Neuronal stem cell (in vitro differentiated cells): ENCODE results near the gene OR51B2.

Experiments used
- DNase-seq: peaks from one replicate; pipeline ENCODE4 v3.0.0-alpha.2; 2013; ENCODE audit warnings: low spot score
- H2AFZ ChIP-seq: one replicate; pipeline ENCODE4 v1.6.1; 2013; ENCODE audit warnings: mild to moderate bottlenecking, low read length, inconsistent platforms
- H2AK5ac ChIP-seq: 2 replicates; pipeline ENCODE4 v1.6.1; 2013; ENCODE audit warnings: low read depth, mild to moderate bottlenecking, inconsistent platforms, low read length, moderate library complexity, mixed read lengths
- H2BK120ac ChIP-seq: 2 replicates; pipeline ENCODE4 v1.6.1; 2013; ENCODE audit warnings: low read depth, mild to moderate bottlenecking, inconsistent platforms, low read length, moderate library complexity, mixed read lengths
- H2BK12ac ChIP-seq: one replicate; pipeline ENCODE4 v1.6.1; 2013; ENCODE audit warnings: low read length, inconsistent platforms
- H2BK15ac ChIP-seq: 2 replicates; pipeline ENCODE4 v1.6.1; 2013; ENCODE audit warnings: mild to moderate bottlenecking, low read length, inconsistent platforms, mixed read lengths
- H2BK5ac ChIP-seq: one replicate; pipeline ENCODE4 v1.6.1; 2013; ENCODE audit warnings: inconsistent platforms, mild to moderate bottlenecking, low read length, moderate library complexity
- H3K14ac ChIP-seq: one replicate; pipeline ENCODE4 v1.6.1; 2013; ENCODE audit warnings: low read length, inconsistent platforms
- H3K18ac ChIP-seq: 2 replicates; pipeline ENCODE4 v1.6.1; 2013; ENCODE audit warnings: low read length, inconsistent platforms
- H3K23ac ChIP-seq: 2 replicates; pipeline ENCODE4 v1.6.1; 2013; ENCODE audit warnings: low read depth, mild to moderate bottlenecking, mixed read lengths, low read length, inconsistent platforms; ENCODE audit not compliant: poor library complexity
- H3K27ac ChIP-seq: replicated peaks from 3 replicates; pipeline ENCODE4 v1.5.1; 2013; ENCODE audit warnings: low read length, inconsistent platforms
- H3K27me3 ChIP-seq, 3 experiments: 2 replicates each; pipeline ENCODE4 v1.6.1; 2013; ENCODE audit warnings: low read length in 3 of 3, mild to moderate bottlenecking in 2 of 3, inconsistent platforms in 1 of 3, low read depth in 1 of 3, mixed read lengths in 1 of 3, moderate library complexity in 1 of 3; ENCODE audit not compliant: control insufficient read depth in 3 of 3, insufficient read depth in 3 of 3
- H3K36me3 ChIP-seq, 2 donors: replicated peaks in 1 of 2; 2 replicates each; pipeline ENCODE4 v1.6.1; 2013; ENCODE audit warnings: low read length in 2 of 2; ENCODE audit not compliant: control insufficient read depth in 2 of 2, insufficient read depth in 2 of 2
- H3K4ac ChIP-seq: 2 replicates; pipeline ENCODE4 v1.6.1; 2013; ENCODE audit warnings: inconsistent platforms, mild to moderate bottlenecking, low read length, moderate library complexity
- H3K4me1 ChIP-seq, 2 donors: 1 replicate in 1 of 2; 2 replicates in 1 of 2; pipeline ENCODE4 v1.6.1; 2013; ENCODE audit warnings: low read length in 2 of 2, low read depth in 1 of 2; ENCODE audit not compliant: control insufficient read depth in 2 of 2, insufficient read depth in 1 of 2
- H3K4me2 ChIP-seq: one replicate; pipeline ENCODE4 v1.6.1; 2013; ENCODE audit warnings: mild to moderate bottlenecking, low read length, inconsistent platforms; ENCODE audit not compliant: insufficient read depth, poor library complexity, severe bottlenecking
- H3K4me3 ChIP-seq, 2 donors: 2 replicates each; pipeline ENCODE4 v1.5.1; 2013; ENCODE audit warnings: low read length in 2 of 2, mild to moderate bottlenecking in 2 of 2, inconsistent platforms in 1 of 2, moderate library complexity in 1 of 2
- H3K79me1 ChIP-seq: one replicate; pipeline ENCODE4 v1.6.1; 2013; ENCODE audit warnings: low read depth, mild to moderate bottlenecking, inconsistent platforms, low read length, moderate library complexity
- H3K9ac ChIP-seq: one replicate; pipeline ENCODE4 v1.6.1; 2013; ENCODE audit warnings: mild to moderate bottlenecking, low read depth, low read length, inconsistent platforms; ENCODE audit not compliant: poor library complexity
- H3K9me3 ChIP-seq, 2 donors: replicated peaks in 1 of 2; 2 replicates each; pipeline versions ENCODE3 to v1.6.1; 2013; ENCODE audit warnings: low read length in 2 of 2, mild to moderate bottlenecking in 2 of 2, inconsistent platforms in 1 of 2, low read depth in 1 of 2, mixed read lengths in 1 of 2, moderate library complexity in 1 of 2; ENCODE audit not compliant: control insufficient read depth in 2 of 2, insufficient read depth in 1 of 2
- H4K8ac ChIP-seq: one replicate; pipeline ENCODE4 v1.6.1; 2013; ENCODE audit warnings: low read depth, mild to moderate bottlenecking, inconsistent platforms, low read length, moderate library complexity
- H4K91ac ChIP-seq: one replicate; pipeline ENCODE4 v1.6.1; 2013; ENCODE audit warnings: low read length, low read depth, mild to moderate bottlenecking, inconsistent platforms; ENCODE audit not compliant: poor library complexity
- WGBS, 2 donors: extraction: QIAGEN DNeasy Blood & Tissue Kit; methylation state at CpG; one replicate each; pipeline ENCODE4 v1.1.7; 2013; ENCODE audit warnings: missing lambda C conversion rate in 2 of 2, mixed read lengths in 1 of 2; ENCODE audit not compliant: insufficient read length in 2 of 2, insufficient replicate concordance in 1 of 2; ENCODE audit errors: extremely low coverage in 2 of 2; 5-methylcytosine and 5-hydroxymethylcytosine counted together

The OR51B2 gene

DNA sequence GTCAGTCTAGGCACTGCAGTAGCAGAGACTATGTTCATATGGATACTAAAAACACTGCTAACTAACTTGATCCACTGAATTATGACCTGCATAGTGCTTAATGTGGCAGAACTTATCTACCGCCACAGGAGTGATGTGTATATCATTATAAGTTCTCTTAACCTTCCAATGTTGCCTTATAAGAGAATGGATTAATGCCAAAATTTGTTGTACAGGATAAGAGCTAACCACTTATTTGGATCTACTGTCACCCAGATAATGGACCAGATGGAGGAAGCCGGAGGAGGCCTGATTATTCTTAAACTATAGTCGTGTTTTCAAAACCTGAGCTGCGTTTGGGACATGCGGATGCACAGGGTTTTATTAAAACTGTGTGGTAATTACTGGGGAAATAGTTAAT is 20.5 kb downstream of the OR51B2 start:
- DNase-seq: no peak
- Histone ChIP-seq H3K36me3 (no peaks in the 10 kb centered on the region), H2BK120ac (no peak overlapping the region), H3K79me1 (no peaks in the 10 kb centered on the region), H3K27ac (no peak overlapping the region), H3K9me3 (peaks cover 0 to 2% of the 10 kb centered on the region in 2 donors), H3K14ac (no peak overlapping the region), H4K91ac (no peak overlapping the region), H3K4me1 (no peaks in the 10 kb centered on the region), H3K18ac (no peak overlapping the region), H2AFZ (no peak overlapping the region), H2AK5ac (no peak overlapping the region), H3K23ac (no peak overlapping the region), H4K8ac (no peak overlapping the region), H3K27me3 (no peaks in the 10 kb centered on the region), H3K4ac (no peak overlapping the region), H3K9ac (no peak overlapping the region), H2BK15ac (no peak overlapping the region), H3K4me2 (no peak overlapping the region), H3K4me3 (no peak overlapping the region), H2BK12ac (no peak overlapping the region), H2BK5ac (no peak overlapping the region)
- WGBS, 2 donors: no CpG with 5 or more reads among the region's 5 CpGs

DNA sequence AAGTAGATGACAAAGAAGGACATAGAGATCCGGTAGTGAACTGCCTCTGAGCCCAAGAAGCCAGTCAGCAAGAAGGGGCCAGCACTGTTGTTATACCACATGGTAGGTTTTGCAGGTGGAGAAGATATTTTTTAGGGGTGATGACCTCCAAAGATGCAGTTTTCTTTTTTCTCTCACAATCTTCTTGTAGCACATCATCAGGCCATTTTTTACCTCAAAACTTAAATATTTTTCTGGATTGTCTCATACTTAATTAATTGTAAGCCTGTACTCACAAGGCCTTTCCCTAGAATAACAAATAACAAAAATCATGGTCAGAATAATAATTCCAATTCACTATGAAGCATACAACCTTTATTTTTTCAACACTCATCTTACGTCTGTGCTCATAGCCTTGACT is 22.3 kb downstream of the OR51B2 start, which contains the start of gene OR51B4:
TSS of gene OR51B4 (minus strand) at position 101 of the 400 bp plus-strand sequence. CDS start at position 101, 0 bp downstream.
- Histone ChIP-seq H3K27ac (no peak within 1 kb of the TSS), H2BK120ac (no peak within 1 kb of the TSS), H3K79me1 (no peaks in the 10 kb centered on the region), H4K91ac (no peak within 1 kb of the TSS), H3K9me3 (peaks cover 0 to 2% of the 10 kb centered on the region in 2 donors), H3K4me2 (no peak within 1 kb of the TSS), H3K23ac (peak within 1 kb of the TSS; percentile 45), H3K27me3 (no peaks in the 10 kb centered on the region), H3K14ac (no peak within 1 kb of the TSS), H3K18ac (no peak within 1 kb of the TSS), H3K4me3 (no peak within 1 kb of the TSS), H2AFZ (no peak within 1 kb of the TSS), H2BK15ac (no peak within 1 kb of the TSS), H3K9ac (no peak within 1 kb of the TSS), H3K4me1 (no peaks in the 10 kb centered on the region), H2BK5ac (no peak within 1 kb of the TSS), H2AK5ac (no peak within 1 kb of the TSS), H3K4ac (no peak within 1 kb of the TSS), H3K36me3 (no peaks in the 10 kb centered on the region), H4K8ac (no peak within 1 kb of the TSS), H2BK12ac (no peak within 1 kb of the TSS)
- no CpG with 5 or more reads among the region's 2 CpGs for WGBS, 2 donors
- no peak for DNase-seq

DNA sequence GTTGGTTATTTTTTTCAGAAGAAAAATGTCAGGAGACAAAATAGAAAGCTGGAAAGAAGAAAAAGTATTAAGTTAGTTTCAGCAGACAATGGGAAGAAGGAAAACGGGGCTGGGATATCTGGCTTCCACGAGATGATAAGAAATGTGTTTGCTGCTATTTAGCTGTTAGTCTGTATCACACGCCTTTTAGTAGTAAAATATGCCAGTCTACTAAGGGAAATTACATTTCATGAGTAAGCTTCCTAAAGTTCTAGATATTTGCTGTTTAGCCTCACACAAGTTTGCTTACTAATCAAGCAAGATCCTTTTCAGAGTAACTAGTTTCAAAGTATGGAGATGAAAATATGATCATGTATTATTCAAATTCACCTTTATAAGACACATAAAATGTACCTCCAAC is 23.8 kb downstream of the OR51B2 start:
- no peaks in the 10 kb centered on the region for H3K4me1 ChIP-seq
- no peak overlapping the region for H2BK5ac ChIP-seq
- no peak overlapping the region for H4K8ac ChIP-seq
- H3K79me1 ChIP-seq: no peaks in the 10 kb centered on the region
- no peak overlapping the region for H3K9ac ChIP-seq
- no peak overlapping the region for H2BK120ac ChIP-seq
- H3K4ac ChIP-seq: no peak overlapping the region
- no peak overlapping the region for H3K4me3 ChIP-seq
- no peak overlapping the region for H2BK12ac ChIP-seq
- H3K23ac ChIP-seq: no peak overlapping the region
- H2BK15ac ChIP-seq: no peak overlapping the region
- H3K9me3 ChIP-seq: peaks cover 0 to 2% of the 10 kb centered on the region in 2 donors
- DNase-seq: no peak
- H3K27me3 ChIP-seq: no peaks in the 10 kb centered on the region
- no CpG with 5 or more reads among the region's 3 CpGs for WGBS, 2 donors
- no peak overlapping the region for H3K14ac ChIP-seq
- H3K36me3 ChIP-seq: no peaks in the 10 kb centered on the region
- H3K18ac ChIP-seq: no peak overlapping the region
- no peak overlapping the region for H2AFZ ChIP-seq
- no peak overlapping the region for H2AK5ac ChIP-seq
- no peak overlapping the region for H3K27ac ChIP-seq
- H4K91ac ChIP-seq: no peak overlapping the region
- H3K4me2 ChIP-seq: no peak overlapping the region

DNA sequence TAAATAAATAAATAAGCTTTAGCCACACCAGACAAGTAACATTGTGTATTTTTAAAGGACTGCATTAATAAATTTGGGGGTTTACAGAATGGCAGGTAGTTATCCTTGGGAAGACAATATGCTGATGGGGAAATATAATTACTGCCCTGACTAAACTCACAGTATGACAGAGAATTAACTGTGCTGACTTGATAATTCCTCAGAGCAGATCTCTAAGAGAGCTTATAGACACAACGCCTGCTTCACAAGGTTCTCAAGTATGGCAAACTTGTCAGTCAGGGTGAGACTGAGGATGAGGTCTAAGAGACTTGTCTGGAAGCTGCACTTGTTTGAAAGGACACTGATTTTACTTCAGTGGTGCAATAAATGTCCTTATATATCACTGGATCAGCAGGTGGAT is 25.6 kb downstream of the OR51B2 start:
- Histone ChIP-seq H3K14ac (no peak overlapping the region), H3K9me3 (peaks cover 0 to 2% of the 10 kb centered on the region in 2 donors), H3K4me3 (no peak overlapping the region), H2BK5ac (no peak overlapping the region), H2BK12ac (no peak overlapping the region), H3K4me2 (no peak overlapping the region), H2BK15ac (no peak overlapping the region), H4K8ac (no peak overlapping the region), H3K27me3 (no peaks in the 10 kb centered on the region), H3K18ac (no peak overlapping the region), H3K27ac (no peak overlapping the region), H2AK5ac (no peak overlapping the region), H3K36me3 (no peaks in the 10 kb centered on the region), H3K4me1 (no peaks in the 10 kb centered on the region), H2AFZ (no peak overlapping the region), H3K23ac (no peak overlapping the region), H3K4ac (no peak overlapping the region), H4K91ac (no peak overlapping the region), H2BK120ac (no peak overlapping the region), H3K9ac (no peak overlapping the region), H3K79me1 (no peaks in the 10 kb centered on the region)
- no CpG with 5 or more reads among the region's 1 CpG for WGBS, 2 donors
- DNase-seq: no peak
